Ishikawa (cell line): ENCODE data around the gene PDE10A.
A peak's percentile ranks its signal among the peaks of the same experiment; 100 is the strongest.

Source experiments
- CEBPB ChIP-seq: IDR thresholded peaks from 2 replicates; pipeline ENCODE4 v1.6.1; 2012
- CREB1 ChIP-seq: IDR thresholded peaks from 2 replicates; pipeline ENCODE4 v1.6.1; 2012; ENCODE audit warnings: low read depth
- EGR1 ChIP-seq: IDR thresholded peaks from 2 replicates; pipeline ENCODE4 v1.6.1; 2012
- EP300 ChIP-seq: IDR thresholded peaks from 2 replicates; pipeline ENCODE4 v1.6.1; 2012; ENCODE audit warnings: borderline replicate concordance
- FOXM1 ChIP-seq: IDR thresholded peaks from 2 replicates; pipeline ENCODE4 v1.6.1; 2012; ENCODE audit warnings: low read depth, borderline replicate concordance
- NFIC ChIP-seq: IDR thresholded peaks from 2 replicates; pipeline ENCODE4 v1.6.1; 2012
- RAD21 ChIP-seq: IDR thresholded peaks from 2 replicates; pipeline ENCODE4 v1.6.1; 2012; ENCODE audit warnings: low read depth
- TAF1 ChIP-seq: IDR thresholded peaks from 2 replicates; pipeline ENCODE4 v1.6.1; 2012; ENCODE audit warnings: low read depth, mild to moderate bottlenecking
- TCF12 ChIP-seq: IDR thresholded peaks from 2 replicates; pipeline ENCODE4 v1.6.1; 2012; ENCODE audit warnings: low read depth
- TEAD4 ChIP-seq: IDR thresholded peaks from 2 replicates; pipeline ENCODE4 v1.6.1; 2012
- YY1 ChIP-seq: IDR thresholded peaks from 2 replicates; pipeline ENCODE4 v1.6.1; 2012; ENCODE audit warnings: low read depth
- ZBTB7A ChIP-seq: IDR thresholded peaks from 2 replicates; pipeline ENCODE4 v1.6.1; 2012; ENCODE audit warnings: low read depth
- TF ChIP-seq, protein P1 (sequence below): IDR thresholded peaks from 2 replicates; pipeline ENCODE4 v1.6.1; 2012
- TF ChIP-seq, protein P2 (sequence below): IDR thresholded peaks from 2 replicates; pipeline ENCODE4 v1.6.1; 2012
- TF ChIP-seq, protein P3 (sequence below): IDR thresholded peaks from 2 replicates; pipeline ENCODE4 v1.6.1; 2012; ENCODE audit warnings: low read depth, mild to moderate bottlenecking

The PDE10A gene

DNA sequence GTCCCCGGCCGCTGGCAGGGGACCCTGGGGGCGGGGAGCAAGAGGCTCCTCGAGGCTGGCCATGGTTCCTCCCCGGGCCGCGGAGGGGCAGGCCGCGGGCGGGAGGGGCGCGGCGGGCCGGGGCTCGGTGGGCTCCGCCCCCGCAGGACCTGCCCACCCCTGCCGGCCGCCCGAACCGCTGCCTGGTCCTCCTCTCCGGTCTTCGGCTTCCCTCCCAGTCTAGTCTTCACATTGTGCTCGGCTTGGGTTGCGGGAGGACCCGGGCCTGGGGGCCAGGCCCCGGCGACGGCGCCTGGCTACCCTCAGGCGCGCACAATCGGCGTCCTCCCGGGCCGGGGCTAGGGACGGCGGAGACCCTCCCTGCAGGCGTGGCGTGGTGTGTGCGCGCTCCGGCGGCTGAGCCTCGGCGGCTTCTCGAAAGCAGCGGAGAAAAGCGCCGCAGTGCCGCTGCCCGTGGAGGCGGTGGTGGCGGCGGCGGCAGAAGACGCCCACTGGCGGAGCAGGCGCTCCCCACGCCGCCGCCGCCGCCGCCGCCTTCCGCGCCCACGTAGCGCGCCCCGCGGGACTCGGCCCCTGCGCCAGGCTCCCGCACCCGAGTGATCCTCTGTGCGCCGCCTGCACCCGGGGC lies at the start of gene PDE10A:
Gene PDE10A, minus strand, starts transcription at position 493 of the 628 bp plus-strand sequence. Its CDS starts 430 bp downstream, at position 63.
- TF ChIP-seq ZBTB7A: peak; percentile 66; the same call in 1 of the 2 replicates
- no peak for TF ChIP-seq EP300

DNA sequence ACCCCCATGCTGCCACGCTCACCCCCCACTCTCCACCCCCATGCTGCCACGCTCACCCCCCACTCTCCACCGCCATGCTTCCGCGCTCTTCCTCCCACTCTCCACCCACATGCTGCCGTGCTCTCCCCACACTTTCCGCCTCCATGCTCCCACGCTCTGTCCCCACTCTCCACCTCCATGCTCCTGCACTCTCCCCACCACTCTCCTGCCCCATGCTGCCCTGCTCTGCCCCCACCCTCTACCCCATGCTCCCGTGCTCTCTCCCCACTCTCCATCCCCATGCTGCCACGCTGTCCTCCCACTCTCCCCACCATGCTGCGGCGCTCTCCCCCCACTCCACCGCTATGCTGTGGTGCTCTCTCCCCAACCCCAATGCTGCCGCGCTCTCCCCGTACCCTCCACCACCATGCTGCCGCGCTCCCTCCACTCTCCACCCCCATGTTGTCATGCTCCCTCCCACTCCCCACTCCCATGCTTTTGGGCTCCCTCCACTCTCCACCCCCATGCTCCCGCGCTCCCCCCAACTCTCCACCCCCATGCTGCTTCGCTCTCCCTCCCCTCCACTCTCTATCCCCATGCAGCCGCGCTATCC lies 46.0 kb upstream of the PDE10A start:
- TF ChIP-seq TAF1 (no peak), FOXM1 (no peak), RAD21 (no peak), CREB1 (no peak), EP300 (no peak), TEAD4 (no peak), NFIC (no peak), CEBPB (no peak), YY1 (no peak), TCF12 (no peak), ZBTB7A (no peak), EGR1 (no peak)
- TF ChIP-seq, protein P1, sequence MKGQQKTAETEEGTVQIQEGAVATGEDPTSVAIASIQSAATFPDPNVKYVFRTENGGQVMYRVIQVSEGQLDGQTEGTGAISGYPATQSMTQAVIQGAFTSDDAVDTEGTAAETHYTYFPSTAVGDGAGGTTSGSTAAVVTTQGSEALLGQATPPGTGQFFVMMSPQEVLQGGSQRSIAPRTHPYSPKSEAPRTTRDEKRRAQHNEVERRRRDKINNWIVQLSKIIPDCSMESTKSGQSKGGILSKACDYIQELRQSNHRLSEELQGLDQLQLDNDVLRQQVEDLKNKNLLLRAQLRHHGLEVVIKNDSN: no peak

GRCh38 chr6:165707067-165707853 lies 44.2 kb upstream of the PDE10A start:
- TF ChIP-seq NFIC (no peak), EGR1 (no peak), CREB1 (no peak), TEAD4 (no peak), RAD21 (no peak), ZBTB7A (no peak)
- TF ChIP-seq, protein P2, sequence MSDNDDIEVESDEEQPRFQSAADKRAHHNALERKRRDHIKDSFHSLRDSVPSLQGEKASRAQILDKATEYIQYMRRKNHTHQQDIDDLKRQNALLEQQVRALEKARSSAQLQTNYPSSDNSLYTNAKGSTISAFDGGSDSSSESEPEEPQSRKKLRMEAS: no peak

- TF ChIP-seq, protein P2: no peak
- TF ChIP-seq ZBTB7A: no peak
- TF ChIP-seq TEAD4: no peak
- TF ChIP-seq CEBPB: no peak
- no peak for TF ChIP-seq FOXM1
- TF ChIP-seq, protein P1: no peak
- TF ChIP-seq TCF12: no peak
- TF ChIP-seq YY1: no peak
- no peak for TF ChIP-seq TAF1
- TF ChIP-seq NFIC: no peak
- no peak for TF ChIP-seq EGR1
- TF ChIP-seq, protein P3, sequence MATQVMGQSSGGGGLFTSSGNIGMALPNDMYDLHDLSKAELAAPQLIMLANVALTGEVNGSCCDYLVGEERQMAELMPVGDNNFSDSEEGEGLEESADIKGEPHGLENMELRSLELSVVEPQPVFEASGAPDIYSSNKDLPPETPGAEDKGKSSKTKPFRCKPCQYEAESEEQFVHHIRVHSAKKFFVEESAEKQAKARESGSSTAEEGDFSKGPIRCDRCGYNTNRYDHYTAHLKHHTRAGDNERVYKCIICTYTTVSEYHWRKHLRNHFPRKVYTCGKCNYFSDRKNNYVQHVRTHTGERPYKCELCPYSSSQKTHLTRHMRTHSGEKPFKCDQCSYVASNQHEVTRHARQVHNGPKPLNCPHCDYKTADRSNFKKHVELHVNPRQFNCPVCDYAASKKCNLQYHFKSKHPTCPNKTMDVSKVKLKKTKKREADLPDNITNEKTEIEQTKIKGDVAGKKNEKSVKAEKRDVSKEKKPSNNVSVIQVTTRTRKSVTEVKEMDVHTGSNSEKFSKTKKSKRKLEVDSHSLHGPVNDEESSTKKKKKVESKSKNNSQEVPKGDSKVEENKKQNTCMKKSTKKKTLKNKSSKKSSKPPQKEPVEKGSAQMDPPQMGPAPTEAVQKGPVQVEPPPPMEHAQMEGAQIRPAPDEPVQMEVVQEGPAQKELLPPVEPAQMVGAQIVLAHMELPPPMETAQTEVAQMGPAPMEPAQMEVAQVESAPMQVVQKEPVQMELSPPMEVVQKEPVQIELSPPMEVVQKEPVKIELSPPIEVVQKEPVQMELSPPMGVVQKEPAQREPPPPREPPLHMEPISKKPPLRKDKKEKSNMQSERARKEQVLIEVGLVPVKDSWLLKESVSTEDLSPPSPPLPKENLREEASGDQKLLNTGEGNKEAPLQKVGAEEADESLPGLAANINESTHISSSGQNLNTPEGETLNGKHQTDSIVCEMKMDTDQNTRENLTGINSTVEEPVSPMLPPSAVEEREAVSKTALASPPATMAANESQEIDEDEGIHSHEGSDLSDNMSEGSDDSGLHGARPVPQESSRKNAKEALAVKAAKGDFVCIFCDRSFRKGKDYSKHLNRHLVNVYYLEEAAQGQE: no peak
- TF ChIP-seq EP300: no peak
- no peak for TF ChIP-seq CREB1
- no peak for TF ChIP-seq RAD21
Measured at GRCh38 chr6:165705941-165706340, 42.9 kb upstream of the PDE10A start.

GRCh38 chr6:165704045-165704748 lies 41.2 kb upstream of the PDE10A start:
- TF ChIP-seq CREB1 (no peak), CEBPB (no peak), EP300 (no peak), YY1 (no peak), ZBTB7A (no peak), TEAD4 (no peak), RAD21 (no peak), FOXM1 (no peak), TCF12 (no peak), EGR1 (no peak), TAF1 (no peak)
- TF ChIP-seq, protein P3: no peak
- TF ChIP-seq, protein P1: no peak
- TF ChIP-seq, protein P2: no peak
